HEK293 (cell line): ENCODE data around the gene THUMPD3.

Source experiments
- HOXC10 ChIP-seq: sonication (generic); formaldehyde crosslinking; IDR thresholded peaks from 2 replicates; pipeline ENCODE4 v1.8.1; 2023; ENCODE audit warnings: mild to moderate bottlenecking, missing genetic modification reagents
- HOXD13 ChIP-seq: sonication (generic); formaldehyde crosslinking; IDR thresholded peaks from 2 replicates; pipeline ENCODE4 v1.8.0; 2022; ENCODE audit warnings: missing genetic modification reagents, borderline replicate concordance
- MZF1 ChIP-seq: fragments of 450-650 bp; formaldehyde crosslinking; IDR thresholded peaks from 2 replicates; pipeline ENCODE4 v1.5.1; 2017; ENCODE audit warnings: missing biosample characterization, missing genetic modification characterization, borderline replicate concordance
- SALL2 ChIP-seq: fragments of 450-650 bp; formaldehyde crosslinking; IDR thresholded peaks from 2 replicates; pipeline ENCODE4 v1.5.0; 2017; ENCODE audit warnings: missing biosample characterization, mild to moderate bottlenecking, missing genetic modification characterization, borderline replicate concordance
- YY2 ChIP-seq: fragments of 450-650 bp; formaldehyde crosslinking; IDR thresholded peaks from 2 replicates; pipeline ENCODE4 v1.5.1; 2016; ENCODE audit warnings: missing biosample characterization, missing genetic modification characterization
- ZFP3 ChIP-seq: fragments of 450-650 bp; formaldehyde crosslinking; IDR thresholded peaks from 2 replicates; pipeline ENCODE4 v1.5.1; 2016; ENCODE audit warnings: low read depth, missing biosample characterization, missing genetic modification characterization
- ZNF10 ChIP-seq: fragments of 450-650 bp; formaldehyde crosslinking; IDR thresholded peaks from 2 replicates; pipeline ENCODE4 v1.5.1; 2017; ENCODE audit warnings: missing biosample characterization, missing genetic modification characterization
- ZNF121 ChIP-seq: fragments of 450-650 bp; formaldehyde crosslinking; IDR thresholded peaks from 2 replicates; pipeline ENCODE4 v1.5.1; 2016; ENCODE audit warnings: missing biosample characterization, missing genetic modification characterization
- ZNF133 ChIP-seq: fragments of 450-650 bp; formaldehyde crosslinking; IDR thresholded peaks from 2 replicates; pipeline ENCODE4 v1.5.1; 2016; ENCODE audit warnings: missing biosample characterization, missing genetic modification characterization
- ZNF140 ChIP-seq: fragments of 450-650 bp; formaldehyde crosslinking; IDR thresholded peaks from 2 replicates; pipeline ENCODE4 v1.5.1; 2016; ENCODE audit warnings: missing biosample characterization, missing genetic modification characterization
- ZNF16 ChIP-seq: fragments of 450-650 bp; formaldehyde crosslinking; IDR thresholded peaks from 2 replicates; pipeline ENCODE4 v1.5.1; 2016; ENCODE audit warnings: low read depth, missing biosample characterization, missing genetic modification characterization
- ZNF169 ChIP-seq: fragments of 450-650 bp; formaldehyde crosslinking; IDR thresholded peaks from 2 replicates; pipeline ENCODE4 v1.5.1; 2016; ENCODE audit warnings: missing biosample characterization, missing genetic modification characterization
- ZNF202 ChIP-seq: fragments of 450-650 bp; formaldehyde crosslinking; IDR thresholded peaks from 2 replicates; pipeline ENCODE4 v1.5.1; 2016; ENCODE audit warnings: missing biosample characterization, missing genetic modification characterization, borderline replicate concordance
- ZNF211 ChIP-seq: fragments of 450-650 bp; formaldehyde crosslinking; IDR thresholded peaks from 2 replicates; pipeline ENCODE4 v1.5.1; 2016; ENCODE audit warnings: low read depth, missing biosample characterization, missing genetic modification characterization
- ZNF239 ChIP-seq: fragments of 450-650 bp; formaldehyde crosslinking; IDR thresholded peaks from 2 replicates; pipeline ENCODE4 v1.5.1; 2016; ENCODE audit warnings: missing biosample characterization, missing genetic modification characterization
- ZNF311 ChIP-seq: fragments of 450-650 bp; formaldehyde crosslinking; IDR thresholded peaks from 2 replicates; pipeline ENCODE4 v1.5.1; 2017; ENCODE audit warnings: missing biosample characterization, missing genetic modification characterization, borderline replicate concordance
- ZNF341 ChIP-seq: fragments of 450-650 bp; formaldehyde crosslinking; IDR thresholded peaks from 2 replicates; pipeline ENCODE4; 2016; ENCODE audit warnings: low read depth, missing biosample characterization, missing genetic modification characterization
- ZNF350 ChIP-seq: fragments of 450-650 bp; formaldehyde crosslinking; IDR thresholded peaks from 2 replicates; pipeline ENCODE4 v1.5.0; 2017; ENCODE audit warnings: missing biosample characterization, mild to moderate bottlenecking, missing genetic modification characterization
- ZNF548 ChIP-seq: fragments of 450-650 bp; formaldehyde crosslinking; IDR thresholded peaks from 2 replicates; pipeline ENCODE4 v1.5.1; 2016; ENCODE audit warnings: missing biosample characterization, missing genetic modification characterization
- ZNF560 ChIP-seq: fragments of 450-650 bp; formaldehyde crosslinking; IDR thresholded peaks from 2 replicates; pipeline ENCODE4 v1.5.1; 2017; ENCODE audit warnings: missing biosample characterization, missing genetic modification characterization, borderline replicate concordance
- ZNF561 ChIP-seq: fragments of 450-650 bp; IDR thresholded peaks from 2 replicates; pipeline ENCODE4 v1.5.1; 2018; ENCODE audit warnings: missing biosample characterization, missing genetic modification characterization, borderline replicate concordance
- ZNF585B ChIP-seq: fragments of 450-650 bp; formaldehyde crosslinking; IDR thresholded peaks from 2 replicates; pipeline ENCODE4 v1.5.1; 2016; ENCODE audit warnings: missing biosample characterization, missing genetic modification characterization
- ZNF658 ChIP-seq: fragments of 450-650 bp; formaldehyde crosslinking; IDR thresholded peaks from 2 replicates; pipeline ENCODE4; 2016; ENCODE audit warnings: missing biosample characterization, missing genetic modification characterization
- ZNF670 ChIP-seq: fragments of 450-650 bp; formaldehyde crosslinking; IDR thresholded peaks from 2 replicates; pipeline ENCODE4 v1.5.1; 2016; ENCODE audit warnings: missing biosample characterization, missing genetic modification characterization, low read depth
- ZNF768 ChIP-seq: fragments of 450-650 bp; formaldehyde crosslinking; IDR thresholded peaks from 2 replicates; pipeline ENCODE4 v1.5.1; 2018; ENCODE audit warnings: missing biosample characterization, mild to moderate bottlenecking, missing genetic modification characterization
- ZNF776 ChIP-seq: fragments of 450-650 bp; formaldehyde crosslinking; IDR thresholded peaks from 2 replicates; pipeline ENCODE4 v1.5.0; 2017; ENCODE audit warnings: missing biosample characterization, missing genetic modification characterization, borderline replicate concordance
- ZNF791 ChIP-seq: fragments of 450-650 bp; formaldehyde crosslinking; IDR thresholded peaks from 2 replicates; pipeline ENCODE4 v1.5.1; 2016; ENCODE audit warnings: missing biosample characterization, missing genetic modification characterization
- ZSCAN16 ChIP-seq: fragments of 450-650 bp; formaldehyde crosslinking; IDR thresholded peaks from 2 replicates; pipeline ENCODE4 v1.5.1; 2016; ENCODE audit warnings: missing biosample characterization, missing genetic modification characterization
- ZSCAN30 ChIP-seq: fragments of 450-650 bp; IDR thresholded peaks from 2 replicates; pipeline ENCODE4 v1.5.1; 2018; ENCODE audit warnings: missing biosample characterization, mild to moderate bottlenecking, missing genetic modification characterization, moderate library complexity
- TF ChIP-seq, protein P1 (sequence below): fragments of 450-650 bp; formaldehyde crosslinking; IDR thresholded peaks from 2 replicates; pipeline ENCODE4 v1.5.1; 2016; ENCODE audit warnings: missing biosample characterization, missing genetic modification characterization
- TF ChIP-seq, protein P2 (sequence below): fragments of 450-650 bp; formaldehyde crosslinking; IDR thresholded peaks from 2 replicates; pipeline ENCODE4 v1.5.1; 2016; ENCODE audit warnings: missing biosample characterization, missing genetic modification characterization
- TF ChIP-seq, protein P3 (sequence below): fragments of 450-650 bp; formaldehyde crosslinking; IDR thresholded peaks from 2 replicates; pipeline ENCODE4 v1.5.1; 2016; ENCODE audit warnings: missing biosample characterization, missing genetic modification characterization, borderline replicate concordance

Gene THUMPD3

DNA sequence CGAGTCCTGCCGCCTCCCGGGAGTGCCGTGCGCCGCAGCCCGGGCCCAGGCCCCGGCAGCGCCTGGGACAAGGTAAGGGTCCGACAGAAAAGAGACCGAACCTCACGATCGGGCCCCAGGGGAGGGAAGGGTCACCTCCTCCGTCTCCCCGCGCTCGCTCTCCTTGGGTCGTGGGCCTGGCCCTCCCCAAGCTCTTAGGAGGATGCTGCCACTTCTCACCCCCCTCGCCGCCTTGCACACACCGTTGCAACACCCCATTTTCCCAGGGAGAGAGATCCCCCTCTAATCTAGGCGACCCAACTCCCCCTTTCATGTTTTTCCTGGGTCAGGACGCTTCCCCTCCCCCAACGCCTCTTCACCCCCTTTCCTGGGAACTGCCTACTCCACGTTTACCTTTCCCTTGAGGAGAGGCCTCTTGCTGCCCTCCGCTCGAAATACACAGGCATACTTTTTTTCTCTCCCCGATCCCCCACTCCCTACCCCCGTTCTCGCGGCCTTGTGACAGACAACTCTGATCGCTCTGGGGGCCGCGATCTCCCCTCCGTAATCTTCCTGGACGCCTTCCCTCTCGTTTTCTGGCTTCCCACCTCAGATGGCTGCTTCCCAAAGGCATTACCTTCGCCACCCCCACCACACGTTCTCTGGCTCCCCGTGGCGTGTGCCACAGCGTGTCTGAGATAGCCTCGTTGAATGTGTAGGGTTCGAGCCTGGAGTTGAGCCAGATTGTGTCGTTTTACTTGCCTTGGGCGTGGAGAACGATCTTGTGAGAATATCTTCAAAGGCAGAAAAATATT, 35.2 kb downstream of the THUMPD3 start (continued):
- TF ChIP-seq ZNF133 (tag by site-specific recombination) (peak; percentile 23; the same call in 1 of the 2 replicates), ZNF211 (tag by site-specific recombination) (no peak), ZNF202 (tag by site-specific recombination) (no peak), HOXC10 (CRISPR knock-in tag) (no peak), ZNF121 (tag by site-specific recombination) (0 out of 2 replicates have a peak, but pooled peaks have one; percentile 9), ZNF140 (tag by site-specific recombination) (no peak), ZNF585B (tag by site-specific recombination) (no peak), ZNF169 (tag by site-specific recombination) (no peak), YY2 (tag by site-specific recombination) (0 out of 2 replicates have a peak, but pooled peaks have one; percentile 16), HOXD13 (CRISPR knock-in tag) (no peak), ZNF350 (no peak), SALL2 (tag by site-specific recombination) (peak; percentile 64; the same call in 1 of the 2 replicates), ZNF791 (tag by site-specific recombination) (no peak; the same call in 1 of the 2 replicates), ZNF16 (tag by site-specific recombination) (no peak), ZNF341 (tag by site-specific recombination) (peak; percentile 52; the same call in 1 of the 2 replicates), ZNF768 (tag by site-specific recombination) (no peak), ZSCAN16 (tag by site-specific recombination) (no peak), ZNF239 (tag by site-specific recombination) (no peak), ZNF658 (tag by site-specific recombination) (no peak), ZNF548 (tag by site-specific recombination) (no peak), ZNF10 (tag by site-specific recombination) (peak; percentile 15; the same call in 1 of the 2 replicates), ZNF560 (tag by site-specific recombination) (no peak), ZNF561 (tag by site-specific recombination) (no peak; the same call in 1 of the 2 replicates), ZNF311 (tag by site-specific recombination) (no peak), ZFP3 (no peak), ZSCAN30 (no peak; the same call in 1 of the 2 replicates), ZNF776 (tag by site-specific recombination) (no peak), ZNF670 (tag by site-specific recombination) (no peak), MZF1 (tag by site-specific recombination) (peak; percentile 21; the same call in 1 of the 2 replicates)
- TF ChIP-seq, protein P1, sequence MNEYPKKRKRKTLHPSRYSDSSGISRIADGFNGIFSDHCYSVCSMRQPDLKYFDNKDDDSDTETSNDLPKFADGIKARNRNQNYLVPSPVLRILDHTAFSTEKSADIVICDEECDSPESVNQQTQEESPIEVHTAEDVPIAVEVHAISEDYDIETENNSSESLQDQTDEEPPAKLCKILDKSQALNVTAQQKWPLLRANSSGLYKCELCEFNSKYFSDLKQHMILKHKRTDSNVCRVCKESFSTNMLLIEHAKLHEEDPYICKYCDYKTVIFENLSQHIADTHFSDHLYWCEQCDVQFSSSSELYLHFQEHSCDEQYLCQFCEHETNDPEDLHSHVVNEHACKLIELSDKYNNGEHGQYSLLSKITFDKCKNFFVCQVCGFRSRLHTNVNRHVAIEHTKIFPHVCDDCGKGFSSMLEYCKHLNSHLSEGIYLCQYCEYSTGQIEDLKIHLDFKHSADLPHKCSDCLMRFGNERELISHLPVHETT (tag by site-specific recombination): peak; percentile 57; the same call in 1 of the 2 replicates
- TF ChIP-seq, protein P2, sequence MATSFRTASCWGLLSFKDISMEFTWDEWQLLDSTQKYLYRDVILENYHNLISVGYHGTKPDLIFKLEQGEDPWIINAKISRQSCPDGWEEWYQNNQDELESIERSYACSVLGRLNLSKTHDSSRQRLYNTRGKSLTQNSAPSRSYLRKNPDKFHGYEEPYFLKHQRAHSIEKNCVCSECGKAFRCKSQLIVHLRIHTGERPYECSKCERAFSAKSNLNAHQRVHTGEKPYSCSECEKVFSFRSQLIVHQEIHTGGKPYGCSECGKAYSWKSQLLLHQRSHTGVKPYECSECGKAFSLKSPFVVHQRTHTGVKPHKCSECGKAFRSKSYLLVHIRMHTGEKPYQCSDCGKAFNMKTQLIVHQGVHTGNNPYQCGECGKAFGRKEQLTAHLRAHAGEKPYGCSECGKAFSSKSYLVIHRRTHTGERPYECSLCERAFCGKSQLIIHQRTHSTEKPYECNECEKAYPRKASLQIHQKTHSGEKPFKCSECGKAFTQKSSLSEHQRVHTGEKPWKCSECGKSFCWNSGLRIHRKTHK: no peak
- TF ChIP-seq, protein P3, sequence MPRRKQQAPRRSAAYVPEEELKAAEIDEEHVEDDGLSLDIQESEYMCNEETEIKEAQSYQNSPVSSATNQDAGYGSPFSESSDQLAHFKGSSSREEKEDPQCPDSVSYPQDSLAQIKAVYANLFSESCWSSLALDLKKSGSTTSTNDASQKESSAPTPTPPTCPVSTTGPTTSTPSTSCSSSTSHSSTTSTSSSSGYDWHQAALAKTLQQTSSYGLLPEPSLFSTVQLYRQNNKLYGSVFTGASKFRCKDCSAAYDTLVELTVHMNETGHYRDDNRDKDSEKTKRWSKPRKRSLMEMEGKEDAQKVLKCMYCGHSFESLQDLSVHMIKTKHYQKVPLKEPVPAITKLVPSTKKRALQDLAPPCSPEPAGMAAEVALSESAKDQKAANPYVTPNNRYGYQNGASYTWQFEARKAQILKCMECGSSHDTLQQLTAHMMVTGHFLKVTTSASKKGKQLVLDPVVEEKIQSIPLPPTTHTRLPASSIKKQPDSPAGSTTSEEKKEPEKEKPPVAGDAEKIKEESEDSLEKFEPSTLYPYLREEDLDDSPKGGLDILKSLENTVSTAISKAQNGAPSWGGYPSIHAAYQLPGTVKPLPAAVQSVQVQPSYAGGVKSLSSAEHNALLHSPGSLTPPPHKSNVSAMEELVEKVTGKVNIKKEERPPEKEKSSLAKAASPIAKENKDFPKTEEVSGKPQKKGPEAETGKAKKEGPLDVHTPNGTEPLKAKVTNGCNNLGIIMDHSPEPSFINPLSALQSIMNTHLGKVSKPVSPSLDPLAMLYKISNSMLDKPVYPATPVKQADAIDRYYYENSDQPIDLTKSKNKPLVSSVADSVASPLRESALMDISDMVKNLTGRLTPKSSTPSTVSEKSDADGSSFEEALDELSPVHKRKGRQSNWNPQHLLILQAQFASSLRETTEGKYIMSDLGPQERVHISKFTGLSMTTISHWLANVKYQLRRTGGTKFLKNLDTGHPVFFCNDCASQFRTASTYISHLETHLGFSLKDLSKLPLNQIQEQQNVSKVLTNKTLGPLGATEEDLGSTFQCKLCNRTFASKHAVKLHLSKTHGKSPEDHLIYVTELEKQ (tag by site-specific recombination): no peak; the same call in 1 of the 2 replicates
